H54 (cell line): ENCODE data around the gene UNC45A.

Source experiments
- DNase-seq: peaks from one replicate; pipeline ENCODE4 v3.0.0; 2011; ENCODE audit warnings: low spot score, mixed read lengths; ENCODE audit not compliant: insufficient read length
- FAIRE-seq: peaks from 3 replicates; lab custom pipeline; 2011; peaks lifted over from hg19 to GRCh38; lab: Jason Lieb, UNC
- POLR2A ChIP-seq: IDR thresholded peaks from 2 replicates; pipeline ENCODE4 v1.6.1; 2011; ENCODE audit warnings: low read depth, mild to moderate bottlenecking, low read length

Gene UNC45A

GRCh38 chr15:90967206-90967605 lies 32.1 kb downstream of the UNC45A start:
- FAIRE-seq: no peak
- no peak for DNase-seq
- no peak for TF ChIP-seq POLR2A

- no peak for TF ChIP-seq POLR2A
- no peak for DNase-seq
- FAIRE-seq: no peak
Observed at GRCh38 chr15:90968434-90968833, 33.3 kb downstream of the UNC45A start.

GRCh38 chr15:90970274-90970673 lies 35.2 kb downstream of the UNC45A start:
- FAIRE-seq: no peak
- DNase-seq: no peak
- no peak for TF ChIP-seq POLR2A

- DNase-seq: no peak
- no peak for TF ChIP-seq POLR2A
- no peak for FAIRE-seq
Observed at GRCh38 chr15:90972133-90972532, 37.0 kb downstream of the UNC45A start.

GRCh38 chr15:90974216-90974615 lies 39.1 kb downstream of the UNC45A start:
- FAIRE-seq (no peak), DNase-seq (no peak)
- no peak for TF ChIP-seq POLR2A

GRCh38 chr15:90979582-90979981 lies 44.5 kb downstream of the UNC45A start:
- FAIRE-seq: no peak

GRCh38 chr15:90981681-90982080 lies 46.6 kb downstream of the UNC45A start:
- no peak for FAIRE-seq
- DNase-seq: no peak
- no peak for TF ChIP-seq POLR2A

More at GRCh38 chr15:90979582-90979981, 44.5 kb downstream of the UNC45A start:
- no peak for TF ChIP-seq POLR2A
- DNase-seq: no peak

- DNase-seq (no peak), FAIRE-seq (no peak)
- no peak for TF ChIP-seq POLR2A
Observed at GRCh38 chr15:90982135-90982534, 47.0 kb downstream of the UNC45A start.

- no peak for DNase-seq
- TF ChIP-seq POLR2A: no peak
- FAIRE-seq: no peak
Observed at GRCh38 chr15:90986790-90987507, 51.9 kb downstream of the UNC45A start.

- TF ChIP-seq POLR2A: no peak
- DNase-seq (no peak), FAIRE-seq (no peak)
Observed at GRCh38 chr15:90987561-90988141, 52.6 kb downstream of the UNC45A start.

GRCh38 chr15:90988296-90988695 lies 53.2 kb downstream of the UNC45A start:
- no peak for TF ChIP-seq POLR2A
- no peak for FAIRE-seq

GRCh38 chr15:90989040-90989768 lies 54.1 kb downstream of the UNC45A start:
- no peak for DNase-seq
- FAIRE-seq: no peak
- TF ChIP-seq POLR2A: no peak

More at GRCh38 chr15:90988296-90988695, 53.2 kb downstream of the UNC45A start:
- DNase-seq: no peak

GRCh38 chr15:90990446-90990845 lies 55.4 kb downstream of the UNC45A start:
- no peak for DNase-seq
- no peak for FAIRE-seq
- no peak for TF ChIP-seq POLR2A

- FAIRE-seq: no peak
- no peak for DNase-seq
- no peak for TF ChIP-seq POLR2A
Observed at GRCh38 chr15:90991587-90992285, 56.7 kb downstream of the UNC45A start.

GRCh38 chr15:90994059-90994416 lies 59.0 kb downstream of the UNC45A start:
- FAIRE-seq (no peak), DNase-seq (peak; percentile 9)
- TF ChIP-seq POLR2A: no peak
